H9 (cell line): Measurements from ENCODE around the gene TRPV4. TPM values are rescaled to one million over a fixed set of nuclear protein-coding genes. Genes with fewer than 3 reads are reported as not detected.
A peak's percentile ranks its signal among the peaks of the same experiment; 100 is the strongest.

Experiments used
- DNase-seq: peaks from one replicate; pipeline ENCODE4 v3.0.0-alpha.2; 2017
- H2AFZ ChIP-seq: one replicate; pipeline ENCODE4 v1.6.1; 2013; ENCODE audit warnings: mild to moderate bottlenecking, low read length, control low read depth, moderate library complexity
- H2AK5ac ChIP-seq: 2 replicates; pipeline ENCODE4 v1.6.1; 2013; ENCODE audit warnings: low read length, control low read depth, mixed read lengths; ENCODE audit not compliant: insufficient read length
- H2BK120ac ChIP-seq: one replicate; pipeline ENCODE4 v1.6.1; 2013; ENCODE audit warnings: low read depth, mild to moderate bottlenecking, low read length, control low read depth, inconsistent platforms; ENCODE audit not compliant: poor library complexity, severe bottlenecking
- H2BK12ac ChIP-seq: 2 replicates; pipeline ENCODE4 v1.6.1; 2013; ENCODE audit warnings: low read length, control low read depth, mixed read lengths, low read depth; ENCODE audit not compliant: insufficient read length
- H2BK15ac ChIP-seq: 2 replicates; pipeline ENCODE4 v1.6.1; 2013; ENCODE audit warnings: low read depth, low read length, control low read depth
- H2BK20ac ChIP-seq: one replicate; pipeline ENCODE4 v1.6.1; 2013; ENCODE audit warnings: low read depth, mild to moderate bottlenecking, low read length, control low read depth, inconsistent platforms; ENCODE audit not compliant: poor library complexity, severe bottlenecking
- H2BK5ac ChIP-seq: 2 replicates; pipeline ENCODE4 v1.6.1; 2013; ENCODE audit warnings: low read length, control low read depth, mixed read lengths; ENCODE audit not compliant: insufficient read length
- H3K14ac ChIP-seq: 2 replicates; pipeline ENCODE4 v1.6.1; 2013; ENCODE audit warnings: low read length, control low read depth; ENCODE audit not compliant: insufficient read depth
- H3K18ac ChIP-seq: 2 replicates; pipeline ENCODE4 v1.6.1; 2013; ENCODE audit warnings: low read depth, mild to moderate bottlenecking, mixed read lengths, low read length, control low read depth; ENCODE audit not compliant: insufficient read length
- H3K23ac ChIP-seq: 2 replicates; pipeline ENCODE4 v1.6.1; 2013; ENCODE audit warnings: low read length, control low read depth, mixed read lengths, low read depth; ENCODE audit not compliant: insufficient read length
- H3K23me2 ChIP-seq: 2 replicates; pipeline ENCODE4 v1.6.1; 2013; ENCODE audit warnings: low read depth, mild to moderate bottlenecking, mixed read lengths, low read length, control low read depth; ENCODE audit not compliant: insufficient read length, poor library complexity, severe bottlenecking
- H3K27ac ChIP-seq: 2 replicates; pipeline ENCODE4 v1.5.1; 2013; ENCODE audit warnings: low read length, control low read depth, mixed read lengths, low read depth; ENCODE audit not compliant: insufficient read length
- H3K27me3 ChIP-seq: 2 replicates; pipeline ENCODE4 v1.6.1; 2013; ENCODE audit warnings: low read length, control low read depth, inconsistent platforms; ENCODE audit not compliant: insufficient read depth
- H3K4ac ChIP-seq: 2 replicates; pipeline ENCODE4 v1.6.1; 2013; ENCODE audit warnings: low read depth, mild to moderate bottlenecking, control low read depth, inconsistent platforms, low read length, moderate library complexity
- H3K4me1 ChIP-seq: 2 replicates; pipeline ENCODE4 v1.6.1; 2013; ENCODE audit warnings: low read length, control low read depth, inconsistent platforms; ENCODE audit not compliant: insufficient read depth
- H3K4me2 ChIP-seq: 2 replicates; pipeline ENCODE4 v1.6.1; 2013; ENCODE audit warnings: low read length, control low read depth, mixed read lengths; ENCODE audit not compliant: insufficient read length, insufficient read depth
- H3K56ac ChIP-seq: 2 replicates; pipeline ENCODE4 v1.6.1; 2013; ENCODE audit warnings: low read depth, mild to moderate bottlenecking, mixed read lengths, low read length, control low read depth; ENCODE audit not compliant: insufficient read length
- H3K79me1 ChIP-seq: 2 replicates; pipeline ENCODE4 v1.6.1; 2013; ENCODE audit warnings: low read depth, mild to moderate bottlenecking, moderate library complexity, low read length, control low read depth, inconsistent platforms; ENCODE audit not compliant: insufficient read depth, poor library complexity, severe bottlenecking
- H3K79me2 ChIP-seq: 2 replicates; pipeline ENCODE4 v1.6.1; 2013; ENCODE audit warnings: low read length, control low read depth, inconsistent platforms; ENCODE audit not compliant: insufficient read depth
- H3K9ac ChIP-seq: 2 replicates; pipeline ENCODE4 v1.6.1; 2013; ENCODE audit warnings: low read length, control low read depth, mixed read lengths; ENCODE audit not compliant: insufficient read length; ENCODE audit errors: extremely low read depth
- H3K9me3 ChIP-seq: one replicate; pipeline ENCODE4 v1.6.1; 2013; ENCODE audit warnings: low read depth, low read length, inconsistent platforms; ENCODE audit not compliant: control insufficient read depth
- H3T11ph ChIP-seq: one replicate; pipeline ENCODE4 v1.6.1; 2013; ENCODE audit warnings: mild to moderate bottlenecking, low read length, control low read depth, inconsistent platforms
- H4K20me1 ChIP-seq: one replicate; pipeline ENCODE4 v1.6.1; 2013; ENCODE audit not compliant: control insufficient read depth, insufficient read length, insufficient read depth
- H4K5ac ChIP-seq: 2 replicates; pipeline ENCODE4 v1.6.1; 2013; ENCODE audit warnings: low read depth, mild to moderate bottlenecking, mixed read lengths, low read length, control low read depth; ENCODE audit not compliant: insufficient read length
- H4K8ac ChIP-seq: replicated peaks from 2 replicates; pipeline ENCODE4 v1.6.1; 2013; ENCODE audit warnings: low read length, control low read depth, mixed read lengths, low read depth; ENCODE audit not compliant: insufficient read length
- H4K91ac ChIP-seq: 2 replicates; pipeline ENCODE4 v1.6.1; 2013; ENCODE audit warnings: low read depth, mild to moderate bottlenecking, moderate library complexity, mixed read lengths, low read length, control low read depth; ENCODE audit not compliant: insufficient read length
- H3K27ac Mint-ChIP-seq, 3 experiments: 2 replicates in 2 of 3; 3 replicates in 1 of 3; pipeline ENCODE4 v1.8.0; 2020 to 2021; ENCODE audit warnings: mixed read lengths in 3 of 3, mild to moderate bottlenecking in 1 of 3, moderate library complexity in 1 of 3
- H3K27me3 Mint-ChIP-seq: 2 replicates; pipeline ENCODE4 v1.8.0; 2021; ENCODE audit warnings: low read depth, mild to moderate bottlenecking, moderate library complexity, mixed read lengths
- H3K36me3 Mint-ChIP-seq, 3 experiments: 2 replicates in 2 of 3; 3 replicates in 1 of 3; pipeline ENCODE4 v1.8.0; 2020 to 2021; ENCODE audit warnings: low read depth in 3 of 3, mixed read lengths in 3 of 3; ENCODE audit not compliant: insufficient read depth in 1 of 3
- H3K4me1 Mint-ChIP-seq, 2 experiments: 2 replicates each; pipeline ENCODE4 v1.8.0; 2020; ENCODE audit warnings: mixed read lengths in 2 of 2
- H3K4me3 Mint-ChIP-seq, 2 experiments: 2 replicates in 1 of 2; 3 replicates in 1 of 2; pipeline ENCODE4 v1.8.0; 2020 to 2021; ENCODE audit warnings: mild to moderate bottlenecking in 2 of 2, mixed read lengths in 2 of 2, moderate library complexity in 1 of 2
- H3K9me3 Mint-ChIP-seq, 2 experiments: 2 replicates in 1 of 2; 3 replicates in 1 of 2; pipeline ENCODE4 v1.8.0; 2020; ENCODE audit warnings: mild to moderate bottlenecking in 2 of 2, mixed read lengths in 2 of 2, moderate library complexity in 1 of 2
- WGBS: extraction: QIAGEN DNeasy Blood & Tissue Kit; methylation state at CpG from one replicate; pipeline ENCODE4 v1.1.7; 2013; ENCODE audit warnings: missing lambda C conversion rate, low lambda C conversion rate, mixed read lengths; ENCODE audit not compliant: insufficient read length; ENCODE audit errors: extremely low coverage; 5-methylcytosine and 5-hydroxymethylcytosine counted together
- total RNA-seq: library from RNA; stranded (reverse); gene quantifications from 2 replicates; pipeline ENCODE4 v1.2.1, GENCODE V29; 2021
- TF ChIP-seq, protein P1 (sequence below): fragments of 200-600 bp; sonication (generic); conservative IDR thresholded peaks from 3 replicates; pipeline ENCODE4 v1.8.0; 2021; ENCODE audit warnings: antibody characterized with exemption, mild to moderate bottlenecking

Gene TRPV4
- total RNA-seq, 1 experiment from 2014 or later, result 4.9 TPM

DNA sequence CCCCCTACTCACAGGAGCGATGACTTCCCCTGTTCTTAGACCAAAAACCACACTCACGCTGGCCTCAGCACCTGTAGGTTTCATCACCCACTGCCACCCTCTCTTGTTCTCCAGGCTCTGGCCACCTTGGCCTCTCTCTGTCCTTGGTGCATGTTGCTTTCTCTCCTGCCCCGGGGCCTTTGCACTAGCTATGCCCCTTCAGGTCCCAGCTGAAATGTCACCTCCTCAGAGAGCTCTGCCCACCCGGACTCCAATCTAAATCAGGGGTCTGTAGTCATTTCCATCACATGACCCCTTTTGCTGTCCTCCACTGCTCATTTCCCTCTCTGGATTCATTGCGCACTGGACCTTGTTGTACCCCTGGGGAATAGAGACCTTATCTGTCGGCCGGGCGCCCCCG lies 8.2 kb upstream of the TRPV4 start:
- no peaks in the 10 kb centered on the region for H3K79me1 ChIP-seq
- H3K4me2 ChIP-seq, result no peak overlapping the region
- H3K23me2 ChIP-seq, result no peaks in the 10 kb centered on the region
- no peak for DNase-seq
- H2AFZ ChIP-seq, result no peak overlapping the region
- no peak overlapping the region for H4K5ac ChIP-seq
- no peaks in the 10 kb centered on the region for H4K20me1 ChIP-seq
- no peaks in the 10 kb centered on the region for H3K4me1 ChIP-seq
- no peak overlapping the region for H4K91ac ChIP-seq
- no peak overlapping the region for H3K4me3 Mint-ChIP-seq
- H2BK20ac ChIP-seq, result no peak overlapping the region
- no peak overlapping the region for H2AK5ac ChIP-seq
- no peak overlapping the region for H3K18ac ChIP-seq
- TF ChIP-seq, protein P1, sequence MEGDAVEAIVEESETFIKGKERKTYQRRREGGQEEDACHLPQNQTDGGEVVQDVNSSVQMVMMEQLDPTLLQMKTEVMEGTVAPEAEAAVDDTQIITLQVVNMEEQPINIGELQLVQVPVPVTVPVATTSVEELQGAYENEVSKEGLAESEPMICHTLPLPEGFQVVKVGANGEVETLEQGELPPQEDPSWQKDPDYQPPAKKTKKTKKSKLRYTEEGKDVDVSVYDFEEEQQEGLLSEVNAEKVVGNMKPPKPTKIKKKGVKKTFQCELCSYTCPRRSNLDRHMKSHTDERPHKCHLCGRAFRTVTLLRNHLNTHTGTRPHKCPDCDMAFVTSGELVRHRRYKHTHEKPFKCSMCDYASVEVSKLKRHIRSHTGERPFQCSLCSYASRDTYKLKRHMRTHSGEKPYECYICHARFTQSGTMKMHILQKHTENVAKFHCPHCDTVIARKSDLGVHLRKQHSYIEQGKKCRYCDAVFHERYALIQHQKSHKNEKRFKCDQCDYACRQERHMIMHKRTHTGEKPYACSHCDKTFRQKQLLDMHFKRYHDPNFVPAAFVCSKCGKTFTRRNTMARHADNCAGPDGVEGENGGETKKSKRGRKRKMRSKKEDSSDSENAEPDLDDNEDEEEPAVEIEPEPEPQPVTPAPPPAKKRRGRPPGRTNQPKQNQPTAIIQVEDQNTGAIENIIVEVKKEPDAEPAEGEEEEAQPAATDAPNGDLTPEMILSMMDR, result peak; percentile 20; the same call in 2 of the 3 replicates
- no peak overlapping the region for H3K23ac ChIP-seq
- no peak overlapping the region for H2BK12ac ChIP-seq
- no peaks in the 10 kb centered on the region for H3K79me2 ChIP-seq
- H3K4ac ChIP-seq, result no peak overlapping the region
- no peak overlapping the region for H3T11ph ChIP-seq
- no peaks in the 10 kb centered on the region; a peak in 1 of 5 replicates for H3K9me3 Mint-ChIP-seq
- H2BK120ac ChIP-seq, result no peak overlapping the region
- H3K9me3 ChIP-seq, result no peaks in the 10 kb centered on the region
- no CpG with 5 or more reads among the region's 9 CpGs for WGBS
- no peaks in the 10 kb centered on the region for H3K27me3 ChIP-seq
- H3K9ac ChIP-seq, result no peak overlapping the region
- no peak overlapping the region for H4K8ac ChIP-seq
- H3K27ac ChIP-seq, result no peak overlapping the region
- no peak overlapping the region for H3K14ac ChIP-seq
- H3K56ac ChIP-seq, result no peak overlapping the region
- H3K4me1 Mint-ChIP-seq, result peaks cover 15% of the 10 kb centered on the region in 2 experiments
- H3K27me3 Mint-ChIP-seq, result peaks cover 2% of the 10 kb centered on the region
- H3K36me3 Mint-ChIP-seq, result no peaks in the 10 kb centered on the region; a peak in 1 of 7 replicates
- H3K27ac Mint-ChIP-seq, result no peak overlapping the region
- H2BK15ac ChIP-seq, result no peak overlapping the region
- no peak overlapping the region for H2BK5ac ChIP-seq
